GM23338 (cell line): Measurements from ENCODE around the gene FOXN4. TPM values are rescaled to one million over a fixed set of nuclear protein-coding genes. Genes with fewer than 3 reads are reported as not detected.

Source experiments
- ATAC-seq: fragments of 200-7000 bp; cut with Tn5 transposase; 3 replicates; pipeline ENCODE4 v1.9.1; 2020
- DNase-seq: peaks from one replicate; pipeline ENCODE4 v3.0.0-alpha.2; 2015; ENCODE audit warnings: low spot score
- H2AFZ ChIP-seq: fragments of 200-600 bp; sonication (generic); 2 replicates; pipeline ENCODE4 v1.8.0; 2016; ENCODE audit warnings: antibody characterized with exemption, mild to moderate bottlenecking, moderate library complexity
- H3F3A ChIP-seq: fragments of 200-600 bp; sonication (generic); replicated peaks from 2 replicates; pipeline ENCODE4 v1.8.0; 2017; ENCODE audit warnings: antibody characterized with exemption, mixed run types, low read depth
- H3K27ac ChIP-seq: fragments of 200-600 bp; sonication (generic); 2 replicates; pipeline ENCODE4 v1.6.1; 2016; ENCODE audit warnings: low read depth
- H3K27me3 ChIP-seq: fragments of 200-600 bp; sonication (generic); 2 replicates; pipeline ENCODE4 v1.8.0; 2016; ENCODE audit warnings: mild to moderate bottlenecking, mixed run types, moderate library complexity; ENCODE audit not compliant: insufficient read depth
- H3K36me3 ChIP-seq: fragments of 200-600 bp; sonication (generic); 2 replicates; pipeline ENCODE4 v1.8.0; 2016; ENCODE audit warnings: mild to moderate bottlenecking; ENCODE audit not compliant: insufficient read depth
- H3K4me1 ChIP-seq: fragments of 200-600 bp; sonication (generic); 2 replicates; pipeline ENCODE4 v1.8.0; 2016; ENCODE audit warnings: mild to moderate bottlenecking, moderate library complexity; ENCODE audit not compliant: insufficient read depth
- H3K4me2 ChIP-seq: fragments of 200-600 bp; sonication (generic); 2 replicates; pipeline ENCODE4 v1.7.1; 2017; ENCODE audit warnings: mixed run types
- H3K4me3 ChIP-seq: fragments of 200-600 bp; sonication (generic); 2 replicates; pipeline ENCODE4 v1.6.1; 2016; ENCODE audit warnings: mixed run types
- H3K79me2 ChIP-seq: fragments of 200-600 bp; sonication (generic); replicated peaks from 2 replicates; pipeline ENCODE4 v1.8.0; 2017; ENCODE audit warnings: mild to moderate bottlenecking; ENCODE audit not compliant: insufficient read depth
- H3K9me2 ChIP-seq: fragments of 200-600 bp; sonication (generic); 2 replicates; pipeline ENCODE4 v1.8.0; 2017; ENCODE audit not compliant: insufficient read depth
- H4K20me1 ChIP-seq: fragments of 200-600 bp; sonication (generic); replicated peaks from 2 replicates; pipeline ENCODE4 v1.8.0; 2017; ENCODE audit warnings: mild to moderate bottlenecking; ENCODE audit not compliant: insufficient read depth
- H3K27ac Mint-ChIP-seq: 2 replicates; pipeline ENCODE4 v1.8.0; 2020; ENCODE audit warnings: inconsistent platforms, mild to moderate bottlenecking, moderate library complexity, mixed read lengths
- H3K27me3 Mint-ChIP-seq: 3 replicates; pipeline ENCODE4 v1.8.0; 2022; ENCODE audit warnings: low read depth, mild to moderate bottlenecking, moderate library complexity, mixed read lengths, inconsistent platforms; ENCODE audit not compliant: insufficient read depth, poor library complexity
- H3K36me3 Mint-ChIP-seq: 3 replicates; pipeline ENCODE4 v1.8.0; 2021; ENCODE audit warnings: low read depth, mild to moderate bottlenecking, inconsistent platforms, moderate library complexity, mixed read lengths
- H3K4me1 Mint-ChIP-seq: 3 replicates; pipeline ENCODE4 v1.8.0; 2020; ENCODE audit warnings: mild to moderate bottlenecking, inconsistent platforms, mixed read lengths
- H3K4me3 Mint-ChIP-seq: 3 replicates; pipeline ENCODE4 v1.8.0; 2021; ENCODE audit warnings: moderate library complexity, mild to moderate bottlenecking, inconsistent platforms, mixed read lengths
- H3K9me3 Mint-ChIP-seq: 3 replicates; pipeline ENCODE4 v1.8.0; 2020; ENCODE audit warnings: moderate library complexity, mild to moderate bottlenecking, inconsistent platforms, mixed read lengths
- CREB1 ChIP-seq: fragments of 250-450 bp; sonication (Bioruptor Pico); IDR thresholded peaks from 2 replicates; pipeline ENCODE4 v1.5.0; 2020; ENCODE audit warnings: low read depth, mild to moderate bottlenecking, moderate library complexity
- ETS1 ChIP-seq: IDR thresholded peaks from 2 replicates; pipeline ENCODE4 v1.6.1; 2016; ENCODE audit warnings: antibody characterized with exemption
- EZH2 ChIP-seq: fragments of 200-600 bp; sonication (generic); IDR thresholded peaks from one replicate; pipeline ENCODE4 v1.8.0; 2017; ENCODE audit warnings: antibody characterized with exemption, mild to moderate bottlenecking, low read depth; ENCODE audit not compliant: unreplicated experiment
- EZH2phosphoT487 ChIP-seq: fragments of 200-600 bp; sonication (generic); IDR thresholded peaks from one replicate; pipeline ENCODE4 v1.8.1; 2018; ENCODE audit warnings: antibody characterized with exemption; ENCODE audit not compliant: unreplicated experiment
- JUNB ChIP-seq: IDR thresholded peaks from one replicate; pipeline ENCODE4 v1.6.1; 2016; ENCODE audit warnings: antibody characterized with exemption; ENCODE audit not compliant: unreplicated experiment
- NANOG ChIP-seq: IDR thresholded peaks from 2 replicates; pipeline ENCODE4 v1.6.1; 2016; ENCODE audit warnings: antibody characterized with exemption, borderline replicate concordance
- POLR2AphosphoS5 ChIP-seq: IDR thresholded peaks from 2 replicates; pipeline ENCODE4 v1.6.1; 2016; ENCODE audit warnings: antibody characterized with exemption, low read depth
- REST ChIP-seq: IDR thresholded peaks from one replicate; pipeline ENCODE4 v1.6.1; 2018; ENCODE audit warnings: antibody characterized with exemption; ENCODE audit not compliant: unreplicated experiment
- STAT1 ChIP-seq: IDR thresholded peaks from one replicate; pipeline ENCODE4 v1.6.1; 2016; ENCODE audit warnings: antibody characterized with exemption; ENCODE audit not compliant: unreplicated experiment
- ZNF114 ChIP-seq: fragments of 250-450 bp; sonication (Bioruptor Pico); IDR thresholded peaks from 2 replicates; pipeline ENCODE4 v1.5.0; 2020; ENCODE audit warnings: mild to moderate bottlenecking, moderate library complexity
- ZNF331 ChIP-seq: fragments of 250-450 bp; sonication (Bioruptor Pico); IDR thresholded peaks from 2 replicates; pipeline ENCODE4 v1.5.0; 2020; ENCODE audit warnings: low read depth, mild to moderate bottlenecking, moderate library complexity
- polyA plus RNA-seq: library from polyadenylated mRNA; unstranded; fragments of >200 nt; fragmentation: Nextera tagmentation; extraction: Ambion mirVana; gene quantifications from 2 replicates; pipeline ENCODE4 v1.2.1, GENCODE V29; 2016
- total RNA-seq: library from RNA; depleted of rRNA; stranded (reverse); fragments of >200 nt; shearing (Covaris generic); gene quantifications from 2 replicates; pipeline ENCODE4 v1.2.3, GENCODE V29; 2014
- TF ChIP-seq, protein P1 (sequence below): fragments of 250-450 bp; sonication (Bioruptor Pico); IDR thresholded peaks from 2 replicates; pipeline ENCODE4 v1.5.0; 2020; ENCODE audit warnings: mild to moderate bottlenecking, moderate library complexity
- TF ChIP-seq, protein P2 (sequence below), 2 experiments: fragments of 200-600 bp in 1 of 2; sonication (generic) in 1 of 2; conservative IDR thresholded peaks; 2 replicates each; pipeline versions ENCODE4 v1.5.1 to v1.6.1; 2016 to 2017; ENCODE audit warnings: antibody characterized with exemption in 2 of 2, low read depth in 2 of 2, mild to moderate bottlenecking in 2 of 2, moderate library complexity in 1 of 2

The FOXN4 gene
- total and polyA plus RNA-seq, 2 experiments from 2014 or later: 0.35 to 0.47 TPM

DNA sequence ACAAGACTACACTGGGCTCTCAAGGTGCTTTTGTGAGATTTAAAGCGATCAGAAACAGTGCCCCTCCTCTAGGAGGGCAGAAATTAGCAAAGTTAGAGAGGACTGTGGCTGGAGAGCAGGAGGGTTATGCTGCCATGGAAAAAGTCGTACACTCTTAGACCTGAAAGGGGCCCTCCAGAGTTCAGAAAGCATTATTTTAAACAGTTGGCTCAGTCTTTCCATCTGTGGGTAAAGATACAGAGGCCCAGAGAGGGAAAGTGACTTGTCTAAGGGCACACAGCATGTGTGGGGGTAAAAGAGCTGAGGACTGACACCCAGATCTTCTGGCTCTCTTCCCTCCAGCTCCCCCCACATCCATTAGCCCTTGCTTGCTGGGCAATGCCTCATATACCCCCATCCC, 47.1 kb downstream of the FOXN4 start:
- no peaks in the 10 kb centered on the region for H3K36me3 ChIP-seq
- DNase-seq: no peak

More for the DNA sequence above, 47.1 kb downstream of the FOXN4 start:
- no peak for TF ChIP-seq REST
- no peak for TF ChIP-seq ZNF331
- TF ChIP-seq EZH2phosphoT487: no peak
- TF ChIP-seq, protein P1, sequence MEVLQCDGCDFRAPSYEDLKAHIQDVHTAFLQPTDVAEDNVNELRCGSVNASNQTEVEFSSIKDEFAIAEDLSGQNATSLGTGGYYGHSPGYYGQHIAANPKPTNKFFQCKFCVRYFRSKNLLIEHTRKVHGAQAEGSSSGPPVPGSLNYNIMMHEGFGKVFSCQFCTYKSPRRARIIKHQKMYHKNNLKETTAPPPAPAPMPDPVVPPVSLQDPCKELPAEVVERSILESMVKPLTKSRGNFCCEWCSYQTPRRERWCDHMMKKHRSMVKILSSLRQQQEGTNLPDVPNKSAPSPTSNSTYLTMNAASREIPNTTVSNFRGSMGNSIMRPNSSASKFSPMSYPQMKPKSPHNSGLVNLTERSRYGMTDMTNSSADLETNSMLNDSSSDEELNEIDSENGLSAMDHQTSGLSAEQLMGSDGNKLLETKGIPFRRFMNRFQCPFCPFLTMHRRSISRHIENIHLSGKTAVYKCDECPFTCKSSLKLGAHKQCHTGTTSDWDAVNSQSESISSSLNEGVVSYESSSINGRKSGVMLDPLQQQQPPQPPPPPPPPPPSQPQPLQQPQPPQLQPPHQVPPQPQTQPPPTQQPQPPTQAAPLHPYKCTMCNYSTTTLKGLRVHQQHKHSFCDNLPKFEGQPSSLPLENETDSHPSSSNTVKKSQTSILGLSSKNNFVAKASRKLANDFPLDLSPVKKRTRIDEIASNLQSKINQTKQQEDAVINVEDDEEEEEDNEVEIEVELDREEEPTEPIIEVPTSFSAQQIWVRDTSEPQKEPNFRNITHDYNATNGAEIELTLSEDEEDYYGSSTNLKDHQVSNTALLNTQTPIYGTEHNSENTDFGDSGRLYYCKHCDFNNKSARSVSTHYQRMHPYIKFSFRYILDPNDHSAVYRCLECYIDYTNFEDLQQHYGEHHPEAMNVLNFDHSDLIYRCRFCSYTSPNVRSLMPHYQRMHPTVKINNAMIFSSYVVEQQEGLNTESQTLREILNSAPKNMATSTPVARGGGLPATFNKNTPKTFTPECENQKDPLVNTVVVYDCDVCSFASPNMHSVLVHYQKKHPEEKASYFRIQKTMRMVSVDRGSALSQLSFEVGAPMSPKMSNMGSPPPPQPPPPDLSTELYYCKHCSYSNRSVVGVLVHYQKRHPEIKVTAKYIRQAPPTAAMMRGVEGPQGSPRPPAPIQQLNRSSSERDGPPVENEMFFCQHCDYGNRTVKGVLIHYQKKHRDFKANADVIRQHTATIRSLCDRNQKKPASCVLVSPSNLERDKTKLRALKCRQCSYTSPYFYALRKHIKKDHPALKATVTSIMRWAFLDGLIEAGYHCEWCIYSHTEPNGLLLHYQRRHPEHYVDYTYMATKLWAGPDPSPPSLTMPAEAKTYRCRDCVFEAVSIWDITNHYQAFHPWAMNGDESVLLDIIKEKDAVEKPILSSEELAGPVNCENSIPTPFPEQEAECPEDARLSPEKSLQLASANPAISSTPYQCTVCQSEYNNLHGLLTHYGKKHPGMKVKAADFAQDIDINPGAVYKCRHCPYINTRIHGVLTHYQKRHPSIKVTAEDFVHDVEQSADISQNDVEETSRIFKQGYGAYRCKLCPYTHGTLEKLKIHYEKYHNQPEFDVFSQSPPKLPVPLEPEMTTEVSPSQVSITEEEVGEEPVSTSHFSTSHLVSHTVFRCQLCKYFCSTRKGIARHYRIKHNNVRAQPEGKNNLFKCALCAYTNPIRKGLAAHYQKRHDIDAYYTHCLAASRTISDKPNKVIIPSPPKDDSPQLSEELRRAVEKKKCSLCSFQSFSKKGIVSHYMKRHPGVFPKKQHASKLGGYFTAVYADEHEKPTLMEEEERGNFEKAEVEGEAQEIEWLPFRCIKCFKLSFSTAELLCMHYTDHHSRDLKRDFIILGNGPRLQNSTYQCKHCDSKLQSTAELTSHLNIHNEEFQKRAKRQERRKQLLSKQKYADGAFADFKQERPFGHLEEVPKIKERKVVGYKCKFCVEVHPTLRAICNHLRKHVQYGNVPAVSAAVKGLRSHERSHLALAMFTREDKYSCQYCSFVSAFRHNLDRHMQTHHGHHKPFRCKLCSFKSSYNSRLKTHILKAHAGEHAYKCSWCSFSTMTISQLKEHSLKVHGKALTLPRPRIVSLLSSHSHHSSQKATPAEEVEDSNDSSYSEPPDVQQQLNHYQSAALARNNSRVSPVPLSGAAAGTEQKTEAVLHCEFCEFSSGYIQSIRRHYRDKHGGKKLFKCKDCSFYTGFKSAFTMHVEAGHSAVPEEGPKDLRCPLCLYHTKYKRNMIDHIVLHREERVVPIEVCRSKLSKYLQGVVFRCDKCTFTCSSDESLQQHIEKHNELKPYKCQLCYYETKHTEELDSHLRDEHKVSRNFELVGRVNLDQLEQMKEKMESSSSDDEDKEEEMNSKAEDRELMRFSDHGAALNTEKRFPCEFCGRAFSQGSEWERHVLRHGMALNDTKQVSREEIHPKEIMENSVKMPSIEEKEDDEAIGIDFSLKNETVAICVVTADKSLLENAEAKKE: no peak
- TF ChIP-seq STAT1: no peak
- no peak for TF ChIP-seq EZH2
- no peak for TF ChIP-seq ETS1
- no peak for TF ChIP-seq NANOG
- TF ChIP-seq, protein P2, sequence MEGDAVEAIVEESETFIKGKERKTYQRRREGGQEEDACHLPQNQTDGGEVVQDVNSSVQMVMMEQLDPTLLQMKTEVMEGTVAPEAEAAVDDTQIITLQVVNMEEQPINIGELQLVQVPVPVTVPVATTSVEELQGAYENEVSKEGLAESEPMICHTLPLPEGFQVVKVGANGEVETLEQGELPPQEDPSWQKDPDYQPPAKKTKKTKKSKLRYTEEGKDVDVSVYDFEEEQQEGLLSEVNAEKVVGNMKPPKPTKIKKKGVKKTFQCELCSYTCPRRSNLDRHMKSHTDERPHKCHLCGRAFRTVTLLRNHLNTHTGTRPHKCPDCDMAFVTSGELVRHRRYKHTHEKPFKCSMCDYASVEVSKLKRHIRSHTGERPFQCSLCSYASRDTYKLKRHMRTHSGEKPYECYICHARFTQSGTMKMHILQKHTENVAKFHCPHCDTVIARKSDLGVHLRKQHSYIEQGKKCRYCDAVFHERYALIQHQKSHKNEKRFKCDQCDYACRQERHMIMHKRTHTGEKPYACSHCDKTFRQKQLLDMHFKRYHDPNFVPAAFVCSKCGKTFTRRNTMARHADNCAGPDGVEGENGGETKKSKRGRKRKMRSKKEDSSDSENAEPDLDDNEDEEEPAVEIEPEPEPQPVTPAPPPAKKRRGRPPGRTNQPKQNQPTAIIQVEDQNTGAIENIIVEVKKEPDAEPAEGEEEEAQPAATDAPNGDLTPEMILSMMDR (conservative IDR thresholded peaks at IDR 0.05; ENCODE audit: low read depth in 2 of 2): no peak
- TF ChIP-seq POLR2AphosphoS5: no peak
- TF ChIP-seq JUNB: no peak
- TF ChIP-seq ZNF114: no peak
- TF ChIP-seq CREB1 (CRISPR knock-in tag): no peak
- no peak overlapping the region for H3K27ac Mint-ChIP-seq
- H3K27me3 Mint-ChIP-seq: peaks cover 2% of the 10 kb centered on the region
- Histone ChIP-seq H3K4me1 (no peaks in the 10 kb centered on the region; the same call in 1 of the 2 replicates), H4K20me1 (no peaks in the 10 kb centered on the region), H2AFZ (no peak overlapping the region), H3F3A (no peaks in the 10 kb centered on the region), H3K9me2 (no peaks in the 10 kb centered on the region), H3K27me3 (no peaks in the 10 kb centered on the region), H3K4me2 (no peak overlapping the region), H3K27ac (no peak overlapping the region), H3K4me3 (no peak overlapping the region), H3K79me2 (no peaks in the 10 kb centered on the region)
- H3K4me3 Mint-ChIP-seq: no peak overlapping the region
- H3K4me1 Mint-ChIP-seq: peaks cover 16% of the 10 kb centered on the region
- ATAC-seq: no peak
- no peaks in the 10 kb centered on the region for H3K9me3 Mint-ChIP-seq
- peaks cover 3% of the 10 kb centered on the region; the same call in 1 of the 3 replicates for H3K36me3 Mint-ChIP-seq
